GM21447 (cell line): ENCODE measurements around the gene ZNF544.
A peak's percentile ranks its signal among the peaks of the same experiment; 100 is the strongest.
"Not testable (repeated sequence)": the region's sequence is repeated elsewhere in the genome, so short reads cannot be mapped to it uniquely, and the experiment has no call there.

Source experiments
- ATAC-seq: cut with Tn5 transposase; IDR thresholded peaks from one replicate; pipeline ENCODE4 v1.9.1; 2021; ENCODE audit not compliant: unreplicated experiment

Gene ZNF544

DNA sequence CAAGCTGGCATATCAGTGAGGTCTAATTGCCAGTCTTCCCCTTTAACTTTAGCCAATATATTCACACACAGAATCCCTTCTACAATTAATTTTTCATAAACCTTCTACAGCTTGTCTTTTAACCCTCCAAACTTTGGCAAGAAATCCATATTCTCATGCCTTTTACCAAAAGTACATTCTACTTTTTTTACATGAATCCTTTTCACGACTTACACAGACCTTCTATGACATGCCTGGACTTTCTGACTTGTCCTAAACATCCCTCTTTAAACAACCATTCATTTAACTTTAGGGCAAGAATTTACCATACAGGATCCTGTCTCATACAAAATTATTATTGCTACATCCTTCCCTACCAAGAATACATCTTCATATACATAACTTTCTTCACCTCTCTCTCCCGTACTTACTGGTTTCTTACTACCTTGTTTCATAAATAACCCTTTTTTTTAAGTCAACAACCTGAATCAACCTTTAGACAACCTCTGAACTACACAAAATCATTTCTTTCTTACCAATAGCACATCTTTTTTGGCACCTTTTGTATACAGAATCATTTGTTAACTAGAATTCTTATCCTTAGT, 23.5 kb downstream of the ZNF544 start:
- no peak for ATAC-seq

- not testable (repeated sequence) for ATAC-seq
These were observed 29.5 kb downstream of the ZNF544 start for GRCh38 chr19:58258259-58258658.

DNA sequence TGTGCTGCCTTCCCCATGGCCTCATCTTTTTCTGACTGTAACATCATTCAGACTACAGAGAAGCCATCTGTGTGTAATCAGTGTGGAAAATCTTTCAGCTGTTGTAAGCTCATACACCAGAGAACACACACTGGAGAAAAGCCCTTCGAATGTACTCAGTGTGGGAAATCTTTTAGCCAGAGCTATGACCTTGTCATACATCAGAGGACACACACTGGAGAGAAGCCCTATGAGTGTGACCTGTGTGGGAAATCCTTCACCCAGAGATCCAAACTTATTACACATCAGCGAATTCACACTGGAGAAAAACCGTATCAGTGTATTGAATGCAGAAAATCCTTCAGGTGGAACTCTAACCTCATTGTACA, 32.9 kb downstream of the ZNF544 start:
- ATAC-seq: no peak

DNA sequence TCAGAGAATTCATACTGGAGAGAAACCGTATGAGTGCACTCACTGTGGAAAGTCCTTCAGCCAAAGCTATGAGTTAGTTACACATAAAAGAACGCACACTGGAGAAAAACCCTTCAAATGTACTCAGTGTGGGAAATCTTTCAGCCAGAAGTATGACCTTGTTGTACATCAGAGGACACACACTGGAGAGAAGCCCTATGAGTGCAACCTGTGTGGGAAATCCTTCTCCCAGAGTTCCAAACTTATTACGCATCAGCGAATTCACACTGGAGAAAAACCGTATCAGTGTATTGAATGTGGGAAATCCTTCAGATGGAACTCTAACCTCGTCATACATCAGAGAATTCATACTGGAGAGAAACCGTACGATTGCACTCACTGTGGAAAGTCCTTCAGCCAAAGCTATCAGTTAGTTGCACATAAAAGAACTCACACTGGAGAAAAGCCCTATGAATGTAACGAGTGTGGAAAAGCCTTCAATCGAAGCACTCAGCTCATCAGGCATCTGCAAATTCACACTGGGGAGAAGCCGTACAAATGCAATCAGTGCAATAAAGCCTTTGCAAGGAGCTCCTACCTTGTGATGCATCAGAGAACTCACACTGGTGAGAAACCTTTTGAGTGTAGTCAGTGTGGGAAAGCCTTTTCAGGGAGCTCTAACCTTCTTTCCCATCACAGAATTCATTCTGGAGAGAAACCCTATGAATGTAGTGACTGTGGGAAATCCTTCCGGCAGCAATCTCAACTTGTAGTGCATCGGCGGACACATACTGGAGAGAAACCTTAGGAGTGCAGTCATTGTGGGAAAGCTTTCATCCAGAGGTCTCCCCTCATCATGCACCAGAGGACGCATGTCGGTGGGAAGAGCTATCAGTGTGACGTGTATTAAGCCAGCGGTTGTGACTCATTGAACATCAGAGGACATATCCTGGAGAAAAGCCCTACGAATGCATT, 33.5 kb downstream of the ZNF544 start:
- no peak for ATAC-seq

GRCh38 chr19:58262922-58263296, 34.2 kb downstream of the ZNF544 start:
- ATAC-seq: no peak

DNA sequence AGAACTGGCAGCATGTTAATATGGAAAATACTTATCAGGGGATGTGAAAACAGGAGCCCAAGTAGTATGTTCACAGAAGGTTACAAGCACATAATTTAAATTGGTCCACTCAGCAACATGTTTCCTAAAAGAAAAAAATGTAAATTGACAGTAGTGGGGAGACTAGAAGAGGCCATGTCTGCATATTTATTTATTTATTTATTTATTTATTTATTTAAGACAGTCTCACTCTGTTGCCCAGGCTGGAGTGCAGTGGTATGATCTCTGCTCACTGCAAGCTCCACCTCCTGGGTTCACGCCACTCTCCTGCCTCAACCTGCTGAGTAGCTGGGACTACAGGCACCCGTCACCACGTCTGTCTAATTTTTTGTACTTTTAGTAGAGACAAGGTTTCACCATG, 36.4 kb downstream of the ZNF544 start:
- ATAC-seq: no peak

DNA sequence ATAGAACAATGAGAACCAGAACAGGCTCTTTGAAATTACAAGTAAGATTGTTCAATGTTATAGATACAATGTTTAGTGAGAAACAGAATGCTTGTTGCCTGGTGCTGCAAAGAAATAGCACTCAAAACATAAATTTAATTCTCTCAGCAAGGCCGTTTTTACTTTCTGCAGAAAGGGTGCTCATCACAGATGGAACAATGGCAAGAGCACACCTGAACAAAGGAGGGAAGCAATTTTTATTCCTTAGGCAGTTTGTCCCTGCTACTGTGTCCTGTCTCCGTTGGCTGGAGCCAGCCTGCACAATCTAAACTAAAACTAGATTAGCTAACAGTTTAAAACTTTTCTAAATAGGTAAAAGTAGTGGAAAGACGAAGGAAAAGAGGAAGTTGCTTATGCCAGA, 39.6 kb downstream of the ZNF544 start:
- no peak for ATAC-seq

DNA sequence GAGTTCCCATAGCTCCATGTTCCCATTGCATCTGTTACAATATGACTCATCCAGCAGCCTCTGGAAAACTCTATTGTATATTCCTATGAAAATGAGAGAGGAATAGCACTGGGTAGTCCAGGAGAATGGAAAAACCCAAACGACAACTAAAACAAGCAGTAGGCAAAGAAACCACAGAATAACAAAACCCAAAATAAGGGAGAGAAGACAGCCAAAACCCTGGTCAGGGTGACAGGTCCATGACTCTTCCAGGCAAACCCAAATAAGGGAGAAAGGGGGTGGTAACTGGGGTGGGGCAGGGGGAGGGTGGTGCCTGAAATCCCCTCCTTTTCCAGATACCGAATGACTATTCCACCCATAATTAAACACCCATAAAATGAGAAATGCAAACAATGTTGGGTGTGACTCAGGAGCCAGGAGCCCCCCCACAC, 46.1 kb downstream of the ZNF544 start:
- no peak for ATAC-seq

GRCh38 chr19:58275564-58275963, 46.9 kb downstream of the ZNF544 start:
- ATAC-seq: no peak

DNA sequence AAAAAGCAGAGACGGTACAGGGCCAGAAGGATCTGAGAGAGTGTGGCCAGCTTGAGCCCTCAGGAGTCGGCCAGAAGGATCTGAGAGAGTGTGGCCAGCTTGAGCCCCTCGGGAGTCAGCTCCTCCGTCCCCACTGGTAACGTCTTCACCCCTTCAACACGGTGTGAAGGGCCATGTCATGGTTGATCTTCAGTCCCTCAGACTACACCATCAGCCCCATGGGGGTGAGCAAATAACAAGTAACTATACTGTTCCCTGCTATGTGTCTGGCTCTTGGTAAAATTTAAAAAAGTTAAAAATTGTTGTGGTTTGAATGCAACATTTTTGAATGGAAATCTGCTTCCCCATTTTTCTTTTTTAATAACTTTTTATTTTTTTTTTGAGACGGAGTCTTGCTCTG, 48.5 kb downstream of the ZNF544 start:
- ATAC-seq: no peak

DNA sequence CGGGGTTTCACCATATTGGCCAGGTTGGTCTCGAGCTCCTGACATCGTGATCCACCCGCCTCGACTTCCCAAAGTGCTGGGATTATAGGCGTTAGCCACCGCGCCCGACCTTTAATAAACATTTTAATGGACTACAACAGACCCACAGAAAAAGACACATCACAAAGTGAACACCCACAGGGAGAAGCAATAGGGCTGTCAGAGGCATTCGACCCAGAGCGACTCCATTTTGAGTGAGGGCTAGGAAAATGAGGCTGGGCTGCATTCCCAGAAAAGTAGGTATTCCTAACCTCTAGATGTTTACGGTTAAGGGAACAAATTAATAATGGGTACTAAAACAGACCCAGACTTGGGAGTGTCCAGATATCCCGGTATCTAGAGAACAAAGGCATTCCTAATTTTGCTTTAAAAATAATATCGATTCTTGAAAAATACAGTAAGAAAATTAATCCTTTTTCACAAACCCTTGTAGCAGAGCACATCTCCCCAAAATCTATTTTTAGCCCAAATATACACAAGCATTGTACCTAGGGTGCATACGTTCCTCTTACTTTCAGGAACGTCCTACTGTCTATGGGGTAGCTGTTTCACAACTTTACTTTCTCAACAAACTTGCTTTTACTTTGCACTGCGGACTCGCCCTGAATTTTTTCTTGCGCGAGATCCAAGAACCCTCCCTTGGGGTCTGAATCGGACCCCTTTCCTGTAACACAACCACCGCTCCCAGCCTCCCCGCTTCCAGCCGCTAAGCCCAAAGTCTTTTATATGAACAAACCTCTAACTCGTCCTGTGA, 49.2 kb downstream of the ZNF544 start:
- no peak for ATAC-seq

- ATAC-seq: peak; percentile 89
These were observed 49.9 kb downstream of the ZNF544 start, which contains the start of gene ZNF8 for GRCh38 chr19:58278541-58279041. TSS of gene ZNF8 (plus strand) at chr19:58278955. CDS start at chr19:58279082, 127 bp downstream.

GRCh38 chr19:58279042-58279924, 50.6 kb downstream of the ZNF544 start:
- peak; percentile 30 for ATAC-seq

GRCh38 chr19:58279925-58280316, 51.2 kb downstream of the ZNF544 start:
- ATAC-seq: no peak

GRCh38 chr19:58284199-58284598, 55.5 kb downstream of the ZNF544 start:
- no peak for ATAC-seq

DNA sequence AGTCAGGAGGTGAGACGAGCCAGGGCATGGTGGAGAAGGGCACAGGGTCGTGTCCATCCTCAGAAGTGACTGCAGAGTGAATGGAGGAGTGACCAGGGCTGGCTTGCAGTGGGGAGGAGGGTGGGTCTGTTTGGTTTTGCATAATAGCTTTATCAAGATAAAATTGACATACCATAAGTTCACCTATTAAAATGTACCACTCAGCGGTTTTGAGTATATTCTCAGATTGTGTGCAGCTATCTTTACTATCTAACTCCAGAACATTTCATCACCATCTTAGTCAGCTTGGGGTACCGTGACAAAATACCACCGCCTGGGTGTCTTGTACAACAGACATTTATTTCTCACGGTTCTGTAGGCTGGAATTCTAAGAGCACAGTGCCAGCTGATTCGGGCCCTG, 63.2 kb downstream of the ZNF544 start:
- no peak for ATAC-seq

GRCh38 chr19:58294743-58295374, 66.1 kb downstream of the ZNF544 start:
- no peak for ATAC-seq

- no peak for ATAC-seq
These were observed 67.4 kb downstream of the ZNF544 start for GRCh38 chr19:58296104-58296503.

DNA sequence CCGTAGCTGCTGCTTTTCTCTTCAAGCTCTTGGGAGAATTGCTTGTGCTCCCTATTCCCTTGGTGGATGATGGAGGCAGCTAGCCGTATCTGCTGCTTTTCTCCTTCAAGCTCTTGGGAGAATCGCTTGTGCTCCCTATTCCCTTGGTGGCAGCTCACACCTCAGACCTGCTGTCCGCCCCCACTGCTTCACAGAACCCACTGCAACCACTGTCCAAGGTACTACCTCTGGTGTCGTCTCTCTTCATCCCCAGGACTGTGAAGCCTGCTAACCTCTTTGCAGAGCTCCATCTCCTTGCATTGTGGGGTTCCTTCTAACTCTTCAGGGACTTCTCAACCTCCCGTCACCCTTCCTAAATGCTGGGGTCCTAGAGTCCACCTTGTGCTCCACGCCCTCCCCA, 71.9 kb downstream of the ZNF544 start:
- ATAC-seq: no peak

- no peak for ATAC-seq
These were observed 75.5 kb downstream of the ZNF544 start for GRCh38 chr19:58304255-58304654.
